HCT116 (cell line): Measurements from ENCODE around the gene OR5B21. TPM values are rescaled to one million over a fixed set of nuclear protein-coding genes. Genes with fewer than 3 reads are reported as not detected.

Experiments used
- ATAC-seq: fragments of 200-7000 bp; cut with Tn5 transposase; 2 replicates; pipeline ENCODE4 v1.9.1; 2020; ENCODE audit warnings: mild to moderate bottlenecking, moderate library complexity
- BruUV-seq: library from RNA; stranded (reverse); fragments of 400-500 nt; replicated peaks from 2 replicates; lab custom pipeline; 2021; lab: Mats Ljungman, UMichigan
- CTCF ChIA-PET: fragments of 300-600 bp; sonication (Branson Sonifier 250); formaldehyde crosslinking; loops from one replicate; lab custom pipeline; 2021; ENCODE audit warnings: antibody characterized with exemption; lab: Charles Lee
- POLR2A ChIA-PET: fragments of 300-600, 350-600 bp; sonication (Branson Sonifier 250); formaldehyde crosslinking; loops from one replicate; lab custom pipeline; 2021; ENCODE audit warnings: antibody characterized with exemption; lab: Charles Lee
- RAD21 ChIA-PET, 2 experiments: fragments of 300-600 bp; sonication (Branson Sonifier 250); formaldehyde crosslinking; loops; one replicate each; lab custom pipeline; 2023; ENCODE audit warnings: low total read pairs in 2 of 2; ENCODE audit not compliant: uncharacterized antibody in 2 of 2, unreplicated experiment in 2 of 2, low non-redundant PET in 1 of 2; lab: Charles Lee
- DNase-seq: peaks from one replicate; pipeline ENCODE4 v3.0.0-alpha.2; 2010; ENCODE audit warnings: low read depth, low spot score
- H2AFZ ChIP-seq: fragments of 200-600 bp; shearing (Covaris generic), sonication (generic); 2 replicates; pipeline ENCODE4 v1.6.1; 2017; ENCODE audit warnings: low read depth, mixed run types, mixed read lengths, antibody characterized with exemption, low read length; ENCODE audit not compliant: poor library complexity, severe bottlenecking
- H3K27ac ChIP-seq: 2 replicates; pipeline ENCODE4 v1.5.1; 2012; ENCODE audit warnings: low read depth, low read length
- H3K27me3 ChIP-seq: fragments of 200-600 bp; sonication (generic); 2 replicates; pipeline ENCODE4 v1.6.1; 2016; ENCODE audit warnings: mixed run types, low read length, mixed read lengths; ENCODE audit not compliant: insufficient read depth
- H3K36me3 ChIP-seq, 2 experiments: fragments of 200-500 bp in 1 of 2; fragments of 200-600 bp in 1 of 2; sonication (Bioruptor generic) in 1 of 2; sonication (generic) in 1 of 2; 2 replicates each; pipeline versions ENCODE4 v1.5.1 to v1.6.1; 2014 to 2016; ENCODE audit warnings: low read length in 2 of 2, inconsistent platforms in 1 of 2, mixed read lengths in 1 of 2, mixed run types in 1 of 2; ENCODE audit not compliant: insufficient read depth in 2 of 2, control insufficient read depth in 1 of 2
- H3K4me1 ChIP-seq, 2 experiments: fragments of 200-600 bp in 1 of 2; sonication (generic) in 1 of 2; 2 replicates each; pipeline versions ENCODE4 v1.5.1 to v1.6.1; 2012 to 2017; ENCODE audit warnings: low read length in 2 of 2, inconsistent platforms in 1 of 2, mild to moderate bottlenecking in 1 of 2, mixed read lengths in 1 of 2, mixed run types in 1 of 2, moderate library complexity in 1 of 2; ENCODE audit not compliant: insufficient read depth in 2 of 2, control insufficient read depth in 1 of 2
- H3K4me2 ChIP-seq: fragments of 200-600 bp; sonication (generic); 2 replicates; pipeline ENCODE4 v1.6.1; 2017; ENCODE audit warnings: mixed run types, low read length, mixed read lengths
- H3K4me3 ChIP-seq, 2 experiments: fragments of 200-600 bp in 1 of 2; sonication (generic) in 1 of 2; replicated peaks in 1 of 2; 2 replicates each; pipeline ENCODE4 v1.5.1; 2011 to 2016; ENCODE audit warnings: low read length in 2 of 2, control low read depth in 1 of 2, low read depth in 1 of 2, mild to moderate bottlenecking in 1 of 2, mixed read lengths in 1 of 2, mixed run types in 1 of 2
- H3K79me2 ChIP-seq: fragments of 200-600 bp; sonication (generic); 2 replicates; pipeline ENCODE4 v1.6.1; 2017; ENCODE audit warnings: mild to moderate bottlenecking, mixed run types, low read length, moderate library complexity, mixed read lengths; ENCODE audit not compliant: insufficient read depth
- H3K9ac ChIP-seq: fragments of 200-600 bp; sonication (generic); 2 replicates; pipeline ENCODE4 v1.6.1; 2016; ENCODE audit warnings: low read length, mixed read lengths
- H3K9me2 ChIP-seq: fragments of 200-600 bp; sonication (generic), shearing (Covaris generic); 2 replicates; pipeline ENCODE4 v1.6.1; 2017; ENCODE audit warnings: mixed run types, mild to moderate bottlenecking, moderate library complexity; ENCODE audit not compliant: insufficient read depth
- H3K9me3 ChIP-seq, 2 experiments: fragments of 200-500 bp in 1 of 2; fragments of 200-600 bp in 1 of 2; sonication (Bioruptor generic) in 1 of 2; sonication (generic) in 1 of 2; 2 replicates each; pipeline ENCODE4 v1.6.1; 2014 to 2017; ENCODE audit warnings: low read length in 2 of 2, mixed read lengths in 2 of 2, inconsistent platforms in 1 of 2, low read depth in 1 of 2, mild to moderate bottlenecking in 1 of 2, mixed run types in 1 of 2, moderate library complexity in 1 of 2; ENCODE audit not compliant: control insufficient read depth in 1 of 2, insufficient read depth in 1 of 2
- H4K20me1 ChIP-seq: fragments of 200-600 bp; sonication (generic), shearing (Covaris generic); 2 replicates; pipeline ENCODE4 v1.6.1; 2017; ENCODE audit warnings: mixed run types, mild to moderate bottlenecking, moderate library complexity; ENCODE audit not compliant: insufficient read depth
- CEBPB ChIP-seq: IDR thresholded peaks from 2 replicates; pipeline ENCODE4 v1.6.1; 2012; ENCODE audit warnings: low read depth
- ELF1 ChIP-seq: IDR thresholded peaks from 2 replicates; pipeline ENCODE4 v1.6.1; 2012; ENCODE audit warnings: low read depth, borderline replicate concordance
- POLR2A ChIP-seq: IDR thresholded peaks from 2 replicates; pipeline ENCODE4 v1.7.0; 2011; ENCODE audit warnings: borderline replicate concordance; ENCODE audit not compliant: insufficient read depth, insufficient read length; ENCODE audit errors: extremely low read depth
- POLR2AphosphoS5 ChIP-seq: IDR thresholded peaks from 2 replicates; pipeline ENCODE4 v1.6.1; 2011; ENCODE audit warnings: mild to moderate bottlenecking, low read depth, low read length, moderate library complexity
- RAD21 ChIP-seq: IDR thresholded peaks from 2 replicates; pipeline ENCODE4 v1.6.1; 2012; ENCODE audit warnings: low read depth, mild to moderate bottlenecking
- SIN3A ChIP-seq: IDR thresholded peaks from 2 replicates; pipeline ENCODE4 v1.6.1; 2012; ENCODE audit warnings: low read depth
- SP1 ChIP-seq: IDR thresholded peaks from 2 replicates; pipeline ENCODE4 v1.6.1; 2012; ENCODE audit warnings: low read depth
- SRF ChIP-seq: IDR thresholded peaks from 2 replicates; pipeline ENCODE4 v1.6.1; 2012; ENCODE audit warnings: low read depth
- TCF7L2 ChIP-seq: IDR thresholded peaks from 2 replicates; pipeline ENCODE4 v1.7.0; 2011; ENCODE audit warnings: borderline replicate concordance, inconsistent platforms; ENCODE audit not compliant: insufficient read depth, insufficient read length; ENCODE audit errors: extremely low read depth
- YY1 ChIP-seq: IDR thresholded peaks from 2 replicates; pipeline ENCODE4 v1.6.1; 2011; ENCODE audit warnings: low read length, low read depth, moderate library complexity, mild to moderate bottlenecking; ENCODE audit not compliant: insufficient replicate concordance; ENCODE audit errors: extremely low read depth
- ZFX ChIP-seq: fragments of 450-650 bp; IDR thresholded peaks from 2 replicates; pipeline ENCODE4 v1.6.1; 2017
- ZNF274 ChIP-seq: fragments of 200-500 bp; sonication (Bioruptor generic); IDR thresholded peaks from 2 replicates; pipeline ENCODE4 v1.6.1; 2014; ENCODE audit warnings: mild to moderate bottlenecking, low read depth, low read length, inconsistent platforms
- intact Hi-C: fragments of 100-400 bp; cut with micrococcal nuclease; formaldehyde crosslinking; loops from 2 replicates; pipeline ENCODE4 v1.10.0; 2022
- total RNA-seq: library from RNA; stranded (reverse); gene quantifications from one replicate; pipeline ENCODE4 v1.2.1, GENCODE V29; 2021; ENCODE audit not compliant: unreplicated experiment
- TF ChIP-seq, protein P1 (sequence below), 3 experiments: fragments of 200-600 bp in 1 of 3; sonication (generic) in 1 of 3; IDR thresholded peaks in 2 of 3; conservative IDR thresholded peaks in 1 of 3; 2 replicates each; pipeline ENCODE4 v1.5.1; 2012 to 2017; ENCODE audit warnings: low read depth in 2 of 3, low read length in 2 of 3, antibody characterized with exemption in 1 of 3, borderline replicate concordance in 1 of 3, control low read depth in 1 of 3, mild to moderate bottlenecking in 1 of 3, mixed read lengths in 1 of 3, mixed run types in 1 of 3, moderate library complexity in 1 of 3; ENCODE audit not compliant: insufficient read depth in 1 of 3
- TF ChIP-seq, protein P2 (sequence below): IDR thresholded peaks from 2 replicates; pipeline ENCODE4 v1.6.1; 2012

Gene OR5B21
- total RNA-seq, 1 experiment from 2014 or later = not detected

GRCh38 chr11:58498464-58498863 is 9.4 kb downstream of the OR5B21 start:
- ChIA-PET POLR2A (no interaction called here), RAD21 (no interaction called here), CTCF (interaction anchor here (1.0 kb wide), 1 partner anchor 1153 kb away, joined by 3 read pairs; no protein-coding TSS in a partner anchor)
- Histone ChIP-seq H3K9me3 (no peaks in the 10 kb centered on the region), H3K4me3 (no peak overlapping the region), H3K4me2 (no peak overlapping the region), H3K4me1 (no peaks in the 10 kb centered on the region), H3K79me2 (no peaks in the 10 kb centered on the region), H3K27ac (no peak overlapping the region), H2AFZ (no peak overlapping the region), H3K9ac (no peak overlapping the region), H3K9me2 (no peaks in the 10 kb centered on the region), H4K20me1 (no peaks in the 10 kb centered on the region), H3K36me3 (no peaks in the 10 kb centered on the region), H3K27me3 (0 out of 2 replicates have a peak, but pooled peaks cover 22% of the 10 kb centered on the region)
- intact Hi-C loops = no loop called here
- no peak for ATAC-seq
- DNase-seq = no peak
- no TSS peak for BruUV-seq
- no peak for TF ChIP-seq POLR2A
- TF ChIP-seq SP1 = no peak
- no peak for TF ChIP-seq YY1
- no peak for TF ChIP-seq SRF
- TF ChIP-seq, protein P1, sequence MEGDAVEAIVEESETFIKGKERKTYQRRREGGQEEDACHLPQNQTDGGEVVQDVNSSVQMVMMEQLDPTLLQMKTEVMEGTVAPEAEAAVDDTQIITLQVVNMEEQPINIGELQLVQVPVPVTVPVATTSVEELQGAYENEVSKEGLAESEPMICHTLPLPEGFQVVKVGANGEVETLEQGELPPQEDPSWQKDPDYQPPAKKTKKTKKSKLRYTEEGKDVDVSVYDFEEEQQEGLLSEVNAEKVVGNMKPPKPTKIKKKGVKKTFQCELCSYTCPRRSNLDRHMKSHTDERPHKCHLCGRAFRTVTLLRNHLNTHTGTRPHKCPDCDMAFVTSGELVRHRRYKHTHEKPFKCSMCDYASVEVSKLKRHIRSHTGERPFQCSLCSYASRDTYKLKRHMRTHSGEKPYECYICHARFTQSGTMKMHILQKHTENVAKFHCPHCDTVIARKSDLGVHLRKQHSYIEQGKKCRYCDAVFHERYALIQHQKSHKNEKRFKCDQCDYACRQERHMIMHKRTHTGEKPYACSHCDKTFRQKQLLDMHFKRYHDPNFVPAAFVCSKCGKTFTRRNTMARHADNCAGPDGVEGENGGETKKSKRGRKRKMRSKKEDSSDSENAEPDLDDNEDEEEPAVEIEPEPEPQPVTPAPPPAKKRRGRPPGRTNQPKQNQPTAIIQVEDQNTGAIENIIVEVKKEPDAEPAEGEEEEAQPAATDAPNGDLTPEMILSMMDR (IDR thresholded peaks at IDR 0.05 in 2 of 3, conservative IDR thresholded peaks at IDR 0.05 in 1 of 3; ENCODE audit: borderline replicate concordance in 1 of 3, insufficient read depth in 1 of 3, low read depth in 2 of 3, low read length in 2 of 3) = no peak
- TF ChIP-seq, protein P2, sequence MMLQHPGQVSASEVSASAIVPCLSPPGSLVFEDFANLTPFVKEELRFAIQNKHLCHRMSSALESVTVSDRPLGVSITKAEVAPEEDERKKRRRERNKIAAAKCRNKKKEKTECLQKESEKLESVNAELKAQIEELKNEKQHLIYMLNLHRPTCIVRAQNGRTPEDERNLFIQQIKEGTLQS = no peak
- no peak for TF ChIP-seq TCF7L2
- no peak for TF ChIP-seq SIN3A
- no peak for TF ChIP-seq ZFX
- TF ChIP-seq ELF1 = no peak
- no peak for TF ChIP-seq CEBPB
- TF ChIP-seq POLR2AphosphoS5 = no peak
- no peak for TF ChIP-seq ZNF274
- no peak for TF ChIP-seq RAD21
